Dermis microvascular lymphatic vessel endothelial cell (primary cell): Measurements from ENCODE around the gene ARF4. TPM values are rescaled to one million over a fixed set of nuclear protein-coding genes. Genes with fewer than 3 reads are reported as not detected.
A peak's percentile ranks its signal among the peaks of the same experiment; 100 is the strongest.
"Not testable (repeated sequence)": the region's sequence is repeated elsewhere in the genome, so short reads cannot be mapped to it uniquely, and the experiment has no call there.

Experiments
- DNase-seq, 2 donors: peaks; one replicate each; pipeline versions ENCODE4 v3.0.0 to v3.0.0-alpha.2; 2010; ENCODE audit warnings: low read depth in 2 of 2
- total RNA-seq: library from RNA; depleted of rRNA; stranded (reverse); fragments of >200 nt; gene quantifications from 2 replicates; pipeline ENCODE4 v1.2.1, GENCODE V29; 2014

Gene ARF4
- 121 and 123 TPM in 2 replicates for total RNA-seq

DNA sequence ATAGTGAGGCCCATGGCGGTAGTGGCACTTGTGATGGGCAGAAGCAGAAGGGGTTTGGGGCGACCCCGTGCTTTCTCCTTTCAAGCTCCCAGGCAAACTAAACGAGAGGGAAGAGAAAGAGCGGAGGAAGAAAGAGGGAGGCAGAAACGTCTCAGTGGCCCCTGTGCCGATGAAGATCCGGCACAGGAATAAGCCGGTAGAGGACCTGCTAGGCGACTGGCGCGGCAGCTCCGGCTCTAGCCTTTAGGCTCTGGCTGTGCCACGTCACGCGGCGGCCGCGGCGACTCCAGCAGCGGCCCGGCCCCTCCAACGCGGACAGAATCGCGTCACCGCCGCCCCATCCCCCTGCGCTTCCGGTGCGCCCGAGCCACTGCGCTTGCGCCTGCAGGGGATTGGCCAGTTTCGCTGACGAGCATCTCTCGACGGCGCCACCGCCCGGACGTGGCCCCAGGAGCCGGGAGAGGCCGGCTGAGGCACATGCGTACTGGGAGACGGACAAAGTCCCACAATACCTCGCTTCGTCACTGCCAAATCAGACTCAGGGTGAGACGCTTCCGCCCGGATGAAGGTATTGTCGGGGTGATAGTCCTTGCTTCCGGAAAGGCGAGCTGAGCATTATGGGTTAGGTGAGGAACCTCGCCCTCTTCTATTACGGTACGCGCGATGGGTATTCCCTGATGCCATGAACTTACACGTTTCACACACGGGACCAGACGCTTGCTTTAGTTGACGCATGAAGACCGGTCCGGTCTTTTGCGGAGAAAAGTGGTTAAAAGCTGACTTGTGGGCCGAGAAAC lies at the start of gene ARF4:
Gene ARF4 (minus strand): TSS at position 218 of the 797 bp plus-strand sequence. CDS start 204 bp downstream, at position 14.
- DNase-seq, result peak; percentile 97 to 99

DNA sequence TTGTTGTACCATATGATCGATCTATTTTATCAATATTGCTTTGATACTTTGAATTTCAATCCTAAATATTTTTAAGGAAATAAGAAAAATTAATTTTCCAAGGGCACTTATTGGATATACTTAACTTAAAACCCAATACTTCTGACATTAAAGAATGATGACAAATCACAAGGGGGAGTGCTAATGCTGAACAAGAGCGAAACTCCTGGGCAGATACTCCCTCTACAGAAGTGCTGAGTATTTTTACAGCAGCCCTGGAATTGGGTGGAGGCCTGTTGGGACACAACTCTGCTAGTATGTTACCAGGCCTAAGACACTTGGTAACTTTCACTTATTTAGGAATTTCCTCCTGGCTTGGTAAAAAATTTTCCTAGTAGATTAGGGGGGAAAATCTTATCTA lies 49.6 kb upstream of the ARF4 start:
- DNase-seq, result peak; percentile 31 to 49

DNA sequence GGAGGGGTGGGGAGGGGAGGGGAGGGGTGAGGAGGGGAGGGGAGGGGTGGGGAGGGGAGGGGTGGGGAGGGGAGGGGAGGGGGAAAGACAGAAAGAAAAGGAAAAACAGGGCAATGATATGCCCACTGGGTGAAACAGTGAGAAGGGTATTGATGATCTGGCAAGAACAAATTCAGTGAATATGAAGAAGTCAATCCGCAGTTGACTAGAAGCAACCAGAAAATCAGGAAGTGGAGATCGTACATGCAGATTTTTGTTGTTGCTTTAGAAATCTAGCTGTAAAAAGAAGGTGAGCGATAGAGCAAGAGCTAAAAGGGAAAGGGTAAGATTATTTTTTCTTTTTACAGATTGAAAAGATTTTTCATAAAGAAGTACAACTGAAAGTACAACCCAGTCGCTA lies 47.6 kb upstream of the ARF4 start:
- no peak for DNase-seq

- DNase-seq, result no peak
Measured at GRCh38 chr3:57637391-57637790, 40.2 kb upstream of the ARF4 start.

DNA sequence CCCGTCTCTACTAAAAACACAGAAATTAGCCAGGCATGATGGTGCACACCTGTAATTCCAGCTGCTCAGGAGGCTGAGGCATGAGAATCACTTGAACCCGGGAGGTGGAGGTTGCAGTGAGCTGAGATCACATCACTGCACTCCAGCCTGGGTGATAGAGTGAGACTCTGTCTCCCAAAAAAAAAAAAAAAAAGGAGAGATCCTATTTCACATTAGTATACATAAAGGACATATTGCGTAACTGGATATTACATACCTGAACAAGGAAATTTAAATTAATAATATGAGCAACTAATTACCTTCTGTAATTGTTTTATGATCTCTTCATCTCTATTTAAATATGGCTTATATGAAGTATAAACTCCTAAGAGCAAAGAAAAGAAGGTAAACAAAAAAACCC lies 37.1 kb upstream of the ARF4 start:
- DNase-seq, result not testable (repeated sequence)

GRCh38 chr3:57627976-57628375 lies 30.8 kb upstream of the ARF4 start:
- DNase-seq, result no peak

DNA sequence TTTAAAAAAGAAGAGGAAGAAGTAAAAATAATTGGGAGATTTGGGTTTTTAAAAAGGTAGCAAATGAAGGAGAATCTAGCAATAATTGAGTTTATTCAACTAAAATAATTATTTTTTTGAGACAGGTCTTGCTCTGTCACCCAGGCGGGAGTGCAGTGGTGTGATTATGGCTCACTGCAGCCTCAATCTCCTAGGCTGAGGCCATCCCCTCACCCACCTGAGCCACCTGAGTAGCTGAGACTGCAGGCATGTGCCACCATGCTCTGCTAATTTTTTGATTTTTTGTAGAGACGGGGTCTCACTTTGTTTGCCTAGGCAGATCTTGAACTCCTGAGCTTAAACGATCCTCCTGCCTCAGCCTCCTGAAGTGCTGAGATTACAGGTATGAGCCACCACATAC lies 27.7 kb upstream of the ARF4 start:
- no peak for DNase-seq

DNA sequence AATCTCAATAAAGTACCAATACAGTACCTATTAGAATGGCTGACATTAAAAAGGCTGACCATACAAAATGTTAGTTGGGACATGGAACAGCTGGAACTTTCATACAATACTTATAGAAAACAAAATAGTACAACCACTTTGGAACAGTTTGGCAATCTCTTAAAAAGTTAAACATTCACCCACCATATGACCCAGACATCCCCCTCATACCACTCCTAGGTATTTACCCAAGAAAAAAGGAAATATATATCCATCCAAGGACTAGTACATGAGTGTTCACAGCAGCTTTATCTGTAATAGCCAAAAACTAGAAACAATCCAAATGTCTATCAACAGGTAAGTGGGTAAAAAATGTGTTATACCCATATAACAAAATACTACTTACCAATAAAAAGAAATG lies 25.2 kb upstream of the ARF4 start:
- DNase-seq, result no peak

GRCh38 chr3:57617739-57618138 lies 20.6 kb upstream of the ARF4 start:
- DNase-seq, result no peak

DNA sequence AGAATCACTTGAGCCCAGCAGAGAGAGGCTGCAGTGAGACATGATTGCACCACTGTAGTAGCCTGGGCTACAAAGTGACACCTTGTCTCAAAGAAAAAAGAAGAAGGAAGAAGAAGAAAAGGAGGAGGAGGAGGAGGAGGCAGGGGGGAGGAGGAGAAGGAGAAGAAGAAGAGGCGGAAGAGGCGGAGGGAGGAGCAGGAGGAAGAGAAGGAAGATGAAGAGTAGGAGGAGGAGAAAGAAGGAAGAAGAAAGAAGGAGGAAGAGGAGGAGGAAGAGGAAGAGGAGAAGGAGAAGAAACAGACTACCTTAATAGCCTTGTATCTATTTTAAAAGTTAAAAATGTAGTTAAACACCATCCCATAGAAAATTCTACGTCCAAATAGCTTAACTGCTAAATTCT lies 19.1 kb upstream of the ARF4 start:
- DNase-seq, result no peak

- DNase-seq, result not testable (repeated sequence)
Measured at GRCh38 chr3:57611870-57612269, 14.7 kb upstream of the ARF4 start.

DNA sequence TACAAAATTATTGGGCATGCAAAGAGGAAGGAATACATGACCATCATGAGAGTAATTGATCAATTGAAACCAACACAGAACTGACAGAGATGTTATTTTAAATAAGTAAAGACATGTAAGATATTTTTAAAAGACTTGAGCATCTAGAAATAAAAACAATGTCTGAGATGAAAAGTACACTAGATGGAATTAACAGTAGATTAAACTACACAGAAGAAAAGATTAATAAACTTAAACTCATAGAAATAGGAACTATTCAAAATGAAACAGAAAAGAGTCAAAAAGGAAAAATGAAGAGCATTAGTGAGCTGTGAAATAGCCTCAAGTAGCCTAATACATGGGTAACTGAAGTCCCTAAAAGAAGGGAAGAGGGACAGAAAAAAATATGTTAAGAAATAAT lies 8.5 kb upstream of the ARF4 start:
- no peak for DNase-seq

- no peak for DNase-seq
Measured at GRCh38 chr3:57604971-57605370, 7.8 kb upstream of the ARF4 start.

DNA sequence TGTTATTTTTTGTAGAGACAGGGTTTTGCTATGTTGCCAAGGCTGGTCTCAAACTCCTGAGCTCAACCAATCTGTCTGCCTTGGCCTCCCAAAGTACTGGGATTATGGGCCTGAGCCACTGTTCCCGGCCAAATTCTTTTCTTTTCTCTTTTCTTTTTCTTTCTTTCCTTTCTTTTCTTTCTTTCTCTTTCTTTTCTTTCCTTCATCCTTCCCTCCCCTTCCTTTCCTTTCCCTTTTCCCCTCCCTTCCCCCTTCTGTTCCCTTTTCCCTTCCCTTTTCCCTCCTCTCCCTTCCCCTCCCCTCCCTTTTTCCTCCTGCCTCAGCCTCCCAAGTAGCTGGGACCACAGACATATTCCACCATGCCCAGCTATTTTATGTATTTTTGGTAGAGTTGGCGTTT lies 3.1 kb upstream of the ARF4 start:
- DNase-seq, result no peak

DNA sequence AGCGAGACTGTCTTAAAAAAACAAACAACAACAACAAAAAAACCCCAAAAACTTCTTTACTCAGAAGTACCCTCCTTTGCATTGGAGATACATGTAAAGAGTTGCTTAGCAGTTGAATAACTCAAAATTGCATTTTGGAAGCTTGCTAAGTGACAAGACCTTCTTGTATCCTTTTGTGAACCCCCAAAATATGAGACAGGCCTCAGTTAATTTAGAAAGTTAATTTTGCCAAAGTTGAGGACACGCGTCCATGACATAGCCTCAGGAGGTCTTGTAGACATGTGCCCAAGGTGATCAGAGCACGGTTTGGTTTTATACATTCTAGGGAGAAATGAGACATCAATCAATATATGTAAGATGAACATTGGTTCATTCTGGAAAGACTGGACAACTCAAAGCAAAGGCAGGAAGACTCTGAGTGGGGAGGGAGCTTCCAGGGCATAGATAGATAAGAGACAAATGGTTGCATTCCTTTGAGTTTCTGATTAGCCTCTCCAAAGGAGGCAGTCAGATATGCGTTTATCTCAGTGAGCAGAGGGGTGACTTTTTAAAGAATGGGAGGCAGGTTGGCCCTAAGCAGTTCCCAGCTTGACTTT lies 1.7 kb upstream of the ARF4 start:
- DNase-seq, result no peak

DNA sequence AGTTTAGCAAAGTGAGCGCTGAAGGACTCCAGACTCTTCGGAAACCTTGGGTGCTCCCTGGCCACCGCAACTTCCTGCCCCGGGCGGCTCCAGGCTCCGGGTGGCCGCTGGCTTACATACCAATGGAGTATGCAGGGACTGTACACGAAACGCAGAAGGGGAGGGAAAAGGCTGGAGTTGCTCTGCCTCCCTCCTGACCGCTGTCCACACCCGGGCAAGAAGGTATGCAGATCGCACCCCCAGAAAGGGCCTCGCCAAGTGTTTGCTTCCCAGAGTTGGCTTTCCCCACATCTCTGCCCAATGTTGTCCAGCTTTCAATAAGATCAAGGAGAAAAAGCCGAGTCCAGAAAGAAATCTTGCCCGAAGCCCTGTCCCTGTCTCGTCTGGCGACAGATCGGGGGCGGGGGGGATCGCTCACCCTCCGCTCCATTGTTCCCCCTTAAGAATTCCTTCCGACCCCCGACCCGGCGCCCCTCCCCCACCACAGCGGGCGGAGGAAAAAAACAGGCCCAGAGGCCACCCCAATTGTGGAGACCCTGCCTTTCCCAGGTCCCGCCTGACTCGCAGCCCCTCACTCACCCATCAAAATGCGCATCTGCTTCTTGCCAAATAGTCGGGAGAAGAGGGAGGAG lies 533 bp downstream of the ARF4 start:
- peak; percentile 45 to 88 for DNase-seq

GRCh38 chr3:57594576-57594975 lies 2.6 kb downstream of the ARF4 start:
- DNase-seq, result no peak

DNA sequence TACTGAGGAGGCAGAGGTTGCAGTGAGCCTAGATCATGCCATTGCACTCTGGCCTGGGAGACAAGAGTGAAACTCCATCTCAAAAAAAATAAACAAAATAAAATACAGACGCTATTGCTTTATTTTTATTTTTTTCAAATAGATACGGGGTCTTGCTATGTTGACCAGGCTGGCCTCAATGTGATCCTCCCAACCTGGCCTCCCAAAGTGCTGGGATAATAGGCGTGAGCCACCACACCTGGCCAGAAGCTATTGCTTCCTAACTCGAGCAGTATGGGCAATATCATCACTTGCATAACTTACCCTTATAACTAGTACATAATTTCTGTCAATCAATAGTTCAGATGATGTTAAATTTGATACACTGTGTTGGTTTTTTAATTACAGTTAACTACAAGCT lies 3.0 kb downstream of the ARF4 start:
- no peak for DNase-seq

DNA sequence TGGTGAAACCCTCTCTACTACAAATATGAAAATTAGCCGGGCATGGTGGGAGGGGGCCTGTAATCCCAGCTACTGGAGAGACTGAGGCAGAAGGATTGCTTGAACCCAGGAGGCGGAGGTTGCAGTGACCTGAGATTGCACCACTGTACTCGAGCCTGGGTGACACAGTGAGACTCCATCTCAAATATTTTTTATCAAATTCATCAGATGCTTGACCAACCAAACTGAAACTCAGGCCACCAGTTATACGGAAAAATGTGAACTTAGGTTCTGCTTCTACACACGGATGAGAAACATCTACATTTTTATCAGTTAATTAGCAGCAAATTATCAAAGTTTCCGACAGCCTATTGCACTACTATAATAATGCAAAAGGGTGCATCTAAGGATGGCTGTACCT lies 4.8 kb downstream of the ARF4 start:
- DNase-seq, result no peak

- DNase-seq, result no peak
Measured at GRCh38 chr3:57587905-57588304, 9.2 kb downstream of the ARF4 start.

GRCh38 chr3:57586778-57587177 lies 10.4 kb downstream of the ARF4 start:
- no peak for DNase-seq

DNA sequence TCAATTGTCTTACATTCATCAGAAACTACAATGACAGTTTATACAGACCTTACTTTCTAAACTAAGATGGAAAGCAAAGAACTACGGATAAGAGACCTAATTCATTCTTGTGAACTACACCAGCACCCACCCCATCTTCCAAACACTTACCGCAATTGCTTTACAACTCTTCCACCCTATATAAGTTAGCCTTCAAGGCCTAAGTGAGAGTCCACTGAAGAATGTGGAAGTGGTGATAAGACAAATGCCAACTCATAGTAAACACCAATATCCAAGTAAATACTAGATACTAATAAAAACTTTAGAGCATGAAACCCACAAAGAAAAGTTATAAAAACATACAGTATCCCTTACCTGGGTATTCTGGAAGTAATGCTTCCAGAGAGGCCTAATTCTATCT lies 13.6 kb downstream of the ARF4 start:
- no peak for DNase-seq
